Skeletal muscle satellite cell (primary cell): ENCODE measurements around the gene MEGF6.
A peak's percentile ranks its signal among the peaks of the same experiment; 100 is the strongest.

ENCODE experiments used
- H3K27me3 ChIP-seq: 2 replicates; pipeline ENCODE4 v1.7.0; 2013; ENCODE audit warnings: low read length; ENCODE audit not compliant: control insufficient read depth, insufficient read depth
- H3K36me3 ChIP-seq: 2 replicates; pipeline ENCODE4 v1.7.0; 2013; ENCODE audit warnings: mild to moderate bottlenecking, control low read depth, low read length; ENCODE audit not compliant: insufficient read depth
- H3K4me1 ChIP-seq: 2 replicates; pipeline ENCODE4 v1.7.0; 2013; ENCODE audit warnings: low read length; ENCODE audit not compliant: control insufficient read depth, insufficient read depth
- H3K4me2 ChIP-seq: 2 replicates; pipeline ENCODE4 v1.7.0; 2013; ENCODE audit warnings: mild to moderate bottlenecking, low read length
- H3K4me3 ChIP-seq: 2 replicates; pipeline ENCODE4 v1.7.0; 2013; ENCODE audit warnings: low read length
- H3K9ac ChIP-seq: 2 replicates; pipeline ENCODE4 v1.7.0; 2013; ENCODE audit warnings: mild to moderate bottlenecking, low read depth, low read length, moderate library complexity
- H3K9me3 ChIP-seq: replicated peaks from 2 replicates; pipeline ENCODE4 v1.7.0; 2013; ENCODE audit warnings: mild to moderate bottlenecking, control low read depth, low read length

The MEGF6 gene

GRCh38 chr1:3563125-3563524, 48.2 kb downstream of the MEGF6 start:
- H3K4me1 ChIP-seq = no peaks in the 10 kb centered on the region
- no peaks in the 10 kb centered on the region for H3K36me3 ChIP-seq
- no peak overlapping the region for H3K4me2 ChIP-seq
- H3K4me3 ChIP-seq = no peak overlapping the region
- H3K9me3 ChIP-seq = no peaks in the 10 kb centered on the region
- no peak overlapping the region for H3K9ac ChIP-seq
- H3K27me3 ChIP-seq = peaks cover 52% of the 10 kb centered on the region

- Histone ChIP-seq H3K4me3 (no peak overlapping the region), H3K9me3 (no peaks in the 10 kb centered on the region), H3K9ac (no peak overlapping the region), H3K27me3 (peaks cover 56% of the 10 kb centered on the region), H3K36me3 (no peaks in the 10 kb centered on the region), H3K4me1 (no peaks in the 10 kb centered on the region), H3K4me2 (no peak overlapping the region)
These were observed 48.6 kb downstream of the MEGF6 start for GRCh38 chr1:3562712-3563111.

- Histone ChIP-seq H3K4me1 (peaks cover 7% of the 10 kb centered on the region), H3K9me3 (no peaks in the 10 kb centered on the region), H3K4me2 (no peak overlapping the region), H3K27me3 (peaks cover 66% of the 10 kb centered on the region), H3K36me3 (no peaks in the 10 kb centered on the region), H3K4me3 (no peak overlapping the region), H3K9ac (no peak overlapping the region)
These were observed 49.6 kb downstream of the MEGF6 start for GRCh38 chr1:3561702-3562101.

GRCh38 chr1:3560981-3561380, 50.3 kb downstream of the MEGF6 start:
- Histone ChIP-seq H3K36me3 (no peaks in the 10 kb centered on the region), H3K4me1 (peaks cover 13% of the 10 kb centered on the region), H3K27me3 (peaks cover 70% of the 10 kb centered on the region), H3K9me3 (no peaks in the 10 kb centered on the region), H3K4me3 (no peak overlapping the region), H3K9ac (no peak overlapping the region), H3K4me2 (no peak overlapping the region)

- no peak overlapping the region for H3K4me2 ChIP-seq
- H3K4me3 ChIP-seq = no peak overlapping the region
- peaks cover 15% of the 10 kb centered on the region for H3K4me1 ChIP-seq
- no peaks in the 10 kb centered on the region for H3K36me3 ChIP-seq
- H3K9me3 ChIP-seq = no peaks in the 10 kb centered on the region
- H3K27me3 ChIP-seq = peaks cover 77% of the 10 kb centered on the region
- no peak overlapping the region for H3K9ac ChIP-seq
These were observed 50.9 kb downstream of the MEGF6 start for GRCh38 chr1:3560251-3560871.

- H3K9me3 ChIP-seq = no peaks in the 10 kb centered on the region
- H3K27me3 ChIP-seq = peaks cover 85% of the 10 kb centered on the region
- H3K4me3 ChIP-seq = no peak overlapping the region
- H3K36me3 ChIP-seq = no peaks in the 10 kb centered on the region
- H3K4me1 ChIP-seq = peaks cover 15% of the 10 kb centered on the region
- no peak overlapping the region for H3K9ac ChIP-seq
- no peak overlapping the region for H3K4me2 ChIP-seq
These were observed 53.1 kb downstream of the MEGF6 start for GRCh38 chr1:3558036-3558726.

GRCh38 chr1:3557366-3557765, 53.9 kb downstream of the MEGF6 start:
- peak overlapping the region; percentile 8 for H3K4me2 ChIP-seq
- H3K9ac ChIP-seq = no peak overlapping the region
- peaks cover 15% of the 10 kb centered on the region for H3K4me1 ChIP-seq

GRCh38 chr1:3556336-3556735, 55.0 kb downstream of the MEGF6 start:
- H3K9ac ChIP-seq = no peak overlapping the region
- H3K36me3 ChIP-seq = no peaks in the 10 kb centered on the region
- peaks cover 70% of the 10 kb centered on the region for H3K27me3 ChIP-seq
- H3K9me3 ChIP-seq = no peaks in the 10 kb centered on the region
- H3K4me3 ChIP-seq = no peak overlapping the region
- peaks cover 15% of the 10 kb centered on the region for H3K4me1 ChIP-seq
- H3K4me2 ChIP-seq = no peak overlapping the region

More at GRCh38 chr1:3557366-3557765, 53.9 kb downstream of the MEGF6 start:
- no peak overlapping the region for H3K4me3 ChIP-seq
- H3K27me3 ChIP-seq = peaks cover 80% of the 10 kb centered on the region
- no peaks in the 10 kb centered on the region for H3K36me3 ChIP-seq
- no peaks in the 10 kb centered on the region for H3K9me3 ChIP-seq

- peaks cover 73% of the 10 kb centered on the region for H3K27me3 ChIP-seq
- no peak overlapping the region for H3K9ac ChIP-seq
- no peaks in the 10 kb centered on the region for H3K9me3 ChIP-seq
These were observed 56.0 kb downstream of the MEGF6 start for GRCh38 chr1:3555131-3555920.

GRCh38 chr1:3553940-3554223, 57.4 kb downstream of the MEGF6 start:
- no peak overlapping the region for H3K4me2 ChIP-seq
- H3K9ac ChIP-seq = no peak overlapping the region
- peaks cover 15% of the 10 kb centered on the region for H3K4me1 ChIP-seq
- H3K36me3 ChIP-seq = no peaks in the 10 kb centered on the region
- H3K9me3 ChIP-seq = no peaks in the 10 kb centered on the region
- no peak overlapping the region for H3K4me3 ChIP-seq
- H3K27me3 ChIP-seq = peaks cover 77% of the 10 kb centered on the region

More at GRCh38 chr1:3555131-3555920, 56.0 kb downstream of the MEGF6 start:
- Histone ChIP-seq H3K4me2 (no peak overlapping the region), H3K4me3 (no peak overlapping the region), H3K36me3 (no peaks in the 10 kb centered on the region), H3K4me1 (peaks cover 15% of the 10 kb centered on the region)

GRCh38 chr1:3553166-3553939, 58.0 kb downstream of the MEGF6 start:
- Histone ChIP-seq H3K36me3 (no peaks in the 10 kb centered on the region), H3K27me3 (peaks cover 77% of the 10 kb centered on the region), H3K9me3 (no peaks in the 10 kb centered on the region), H3K4me2 (no peak overlapping the region), H3K4me1 (peaks cover 18% of the 10 kb centered on the region), H3K4me3 (no peak overlapping the region), H3K9ac (no peak overlapping the region)
